HepG2 (cell line): Measurements from ENCODE around the gene TRIM25. TPM values are rescaled to one million over a fixed set of nuclear protein-coding genes. Genes with fewer than 3 reads are reported as not detected.

Experiments
- ATAC-seq: fragments of 200-7000 bp; cut with Tn5 transposase; 3 replicates; pipeline ENCODE4 v1.9.1; 2020; ENCODE audit warnings: mild to moderate bottlenecking, moderate library complexity
- BruUV-seq: library from RNA; stranded (reverse); fragments of 400-500 nt; replicated peaks from 2 replicates; lab custom pipeline; 2021; lab: Mats Ljungman, UMichigan
- CTCF ChIA-PET: fragments of 300-600 bp; formaldehyde crosslinking; extraction: SDS; loops from one replicate; lab custom pipeline; 2021; ENCODE audit warnings: low total read pairs, inconsistent platforms, low intra/inter-chr PET ratio; lab: Yijun Ruan, JAX
- POLR2A ChIA-PET: fragments of 350-600 bp; sonication (Branson Sonifier 250); formaldehyde crosslinking; loops from one replicate; lab custom pipeline; 2020; ENCODE audit warnings: antibody characterized with exemption, inconsistent platforms; lab: Yijun Ruan, JAX
- DNase-seq: peaks from one replicate; pipeline ENCODE4 v3.0.0-alpha.2; 2015; ENCODE audit warnings: low spot score
- FAIRE-seq: peaks from 3 replicates; lab custom pipeline; 2011; peaks lifted over from hg19 to GRCh38; lab: Jason Lieb, UNC
- H2AFZ ChIP-seq: one replicate; pipeline ENCODE4 v1.6.1; 2011; ENCODE audit warnings: low read length, inconsistent platforms
- H3K27ac ChIP-seq: fragments of 300-600 bp; 3 replicates; pipeline ENCODE4 v1.8.0; 2011; ENCODE audit warnings: mixed run types, mild to moderate bottlenecking, mixed read lengths, low read length, inconsistent platforms; ENCODE audit not compliant: insufficient read depth; ENCODE audit errors: extremely low read length
- H3K27me3 ChIP-seq, 2 experiments: fragments of 200-600 bp in 1 of 2; 2 replicates in 1 of 2; 3 replicates in 1 of 2; pipeline versions ENCODE4 v1.6.0 to v1.8.0; 2011; ENCODE audit warnings: low read length in 2 of 2, mild to moderate bottlenecking in 2 of 2, moderate library complexity in 2 of 2, inconsistent platforms in 1 of 2; ENCODE audit not compliant: insufficient read depth in 2 of 2, control insufficient read depth in 1 of 2
- H3K36me3 ChIP-seq, 2 experiments: fragments of 200-600 bp in 1 of 2; replicated peaks in 1 of 2; 2 replicates in 1 of 2; 3 replicates in 1 of 2; pipeline versions ENCODE4 v1.5.1 to v1.8.0; 2011; ENCODE audit warnings: low read length in 2 of 2, inconsistent platforms in 1 of 2; ENCODE audit not compliant: insufficient read depth in 2 of 2, control insufficient read depth in 1 of 2
- H3K4me1 ChIP-seq: 2 replicates; pipeline ENCODE4 v1.5.1; 2012; ENCODE audit warnings: low read length, inconsistent platforms; ENCODE audit not compliant: insufficient read depth
- H3K4me2 ChIP-seq: 2 replicates; pipeline ENCODE4 v1.6.0; 2011; ENCODE audit warnings: low read depth, low read length, inconsistent platforms
- H3K4me3 ChIP-seq, 3 experiments: fragments of 200-600 bp in 1 of 3; sonication (generic), shearing (Covaris generic) in 1 of 3; replicated peaks in 1 of 3; 2 replicates each; pipeline ENCODE4 v1.5.1; 2011 to 2016; ENCODE audit warnings: low read length in 3 of 3, inconsistent platforms in 2 of 3, low read depth in 2 of 3, mild to moderate bottlenecking in 2 of 3, control low read depth in 1 of 3, mixed read lengths in 1 of 3; ENCODE audit not compliant: insufficient read depth in 1 of 3
- H3K79me2 ChIP-seq: one replicate; pipeline ENCODE4 v1.6.1; 2011; ENCODE audit warnings: low read length, inconsistent platforms; ENCODE audit not compliant: insufficient read depth
- H3K9ac ChIP-seq: 2 replicates; pipeline ENCODE4 v1.6.0; 2011; ENCODE audit warnings: mild to moderate bottlenecking, low read depth, low read length, inconsistent platforms; ENCODE audit not compliant: insufficient read depth
- H3K9me3 ChIP-seq: 2 replicates; pipeline ENCODE4 v1.5.1; 2012; ENCODE audit warnings: mild to moderate bottlenecking, low read length
- H4K20me1 ChIP-seq: 2 replicates; pipeline ENCODE4 v1.6.0; 2011; ENCODE audit warnings: inconsistent platforms, mild to moderate bottlenecking, low read length, moderate library complexity; ENCODE audit not compliant: insufficient read depth
- ARID5B ChIP-seq: IDR thresholded peaks from 2 replicates; pipeline ENCODE4 v1.4.0; 2020; ENCODE audit warnings: mild to moderate bottlenecking, missing genetic modification reagents
- CEBPB ChIP-seq: IDR thresholded peaks from 2 replicates; pipeline ENCODE4 v1.6.1; 2011; ENCODE audit warnings: low read depth, low read length, improper control_type of control experiment, borderline replicate concordance
- DMAP1 ChIP-seq: IDR thresholded peaks from 2 replicates; pipeline ENCODE4 v1.6.1; 2016
- GTF2F1 ChIP-seq: fragments of 150-350 bp; IDR thresholded peaks from 2 replicates; pipeline ENCODE4 v1.6.1; 2014; ENCODE audit warnings: low read length
- MAFK ChIP-seq, 2 experiments: IDR thresholded peaks in 1 of 2; conservative IDR thresholded peaks in 1 of 2; 2 replicates each; pipeline ENCODE4 v1.6.1; 2011; ENCODE audit warnings: improper control_type of control experiment in 2 of 2, low read length in 2 of 2
- ZFP1 ChIP-seq: IDR thresholded peaks from 2 replicates; pipeline ENCODE4 v1.6.1; 2016
- WGBS: methylation state at CpG from one replicate; pipeline ENCODE4 v1.1.6; 2017; ENCODE audit warnings: low lambda C conversion rate; 5-methylcytosine and 5-hydroxymethylcytosine counted together
- in situ Hi-C: cut with HindIII; loops from 2 replicates; pipeline ENCODE4 v1.10.0; 2017; ENCODE audit warnings: low pct_unique_long_range_greater_than_20kb; ENCODE audit not compliant: extremely low pct_ligation_motif_present
- intact Hi-C: fragments of 100-400 bp; cut with micrococcal nuclease; formaldehyde crosslinking; loops from one replicate; pipeline ENCODE4 v1.10.0; 2022; ENCODE audit not compliant: unreplicated experiment
- polyA plus RNA-seq, 8 experiments: library from polyadenylated mRNA; depleted of rRNA in 3 of 8; stranded (reverse) in 7 of 8; unstranded in 1 of 8; fragments of >200 nt; fragmentation: Illumina TruSeq in 4 of 8; extraction: Trizol in 4 of 8; gene quantifications; 2 replicates each; pipeline versions ENCODE4 v1.2.1 to v1.2.3, GENCODE V29; 2011 to 2016; ENCODE audit warnings: low read depth in 4 of 8, missing spikeins in 1 of 8, mixed read lengths in 1 of 8; ENCODE audit not compliant: insufficient read depth in 1 of 8
- total RNA-seq, 5 experiments: library from RNA; depleted of rRNA; stranded (reverse); fragments of >200 nt; fragmentation: Illumina TruSeq; extraction: Trizol; gene quantifications; 2 replicates each; pipeline ENCODE4 v1.2.3, GENCODE V29; 2016; ENCODE audit warnings: low read depth in 1 of 5

The TRIM25 gene
- total and polyA plus RNA-seq, 2 of the 13 experiments (the other 11 are each of a cell fraction or from before 2014, with no cell fraction given), result 30.8 to 42.2 TPM

GRCh38 chr17:56919717-56920116 is 5.9 kb upstream of the TRIM25 start (continued):
- TF ChIP-seq ARID5B (CRISPR knock-in tag), result no peak
- no peak for TF ChIP-seq DMAP1 (CRISPR knock-in tag)

GRCh38 chr17:56918916-56919315 is 5.1 kb upstream of the TRIM25 start:
- no peak overlapping the region for H3K4me2 ChIP-seq
- peaks cover 2% of the 10 kb centered on the region for H3K79me2 ChIP-seq
- intact Hi-C loops, result no loop called here
- no peak overlapping the region for H2AFZ ChIP-seq
- POLR2A ChIA-PET, result no interaction called here
- no peaks in the 10 kb centered on the region for H3K27me3 ChIP-seq
- no peak for ATAC-seq
- in situ Hi-C loops, result no loop called here
- no peaks in the 10 kb centered on the region for H4K20me1 ChIP-seq
- TF ChIP-seq ZFP1 (CRISPR knock-in tag) (no peak), GTF2F1 (no peak), MAFK (conservative IDR thresholded peaks at IDR 0.05 in 1 of 2, IDR thresholded peaks at IDR 0.05 in 1 of 2; ENCODE audit: low read length in 2 of 2) (peak in 1 of 2 experiments; percentile 27; a peak in 1 of 4 replicates), CEBPB (peak; percentile 55; the same call in 1 of the 2 replicates)
- TF ChIP-seq, all 625 proteins: peak for 2
- WGBS, result 72% methylated on average over 3 of the region's 3 CpGs
- Histone ChIP-seq H3K9me3 (no peaks in the 10 kb centered on the region), H3K4me1 (peaks cover 16% of the 10 kb centered on the region), H3K36me3 (no peaks in the 10 kb centered on the region), H3K9ac (no peak overlapping the region), H3K27ac (no peak overlapping the region), H3K4me3 (no peak overlapping the region)
- no peak for DNase-seq
- CTCF ChIA-PET, result no interaction called here
- BruUV-seq, result no TSS peak
- no peak for FAIRE-seq
